HepG2 (cell line): ENCODE data around the gene LITAFD.

Experiments used
- JUN ChIP-seq: sonication (generic); formaldehyde crosslinking; IDR thresholded peaks from 2 replicates; pipeline ENCODE4 v1.4.0; 2020; ENCODE audit warnings: mild to moderate bottlenecking, missing genetic modification reagents
- SNAI1 ChIP-seq: sonication (generic); formaldehyde crosslinking; IDR thresholded peaks from 2 replicates; pipeline ENCODE4 v1.5.0; 2020; ENCODE audit warnings: mild to moderate bottlenecking, missing genetic modification reagents, borderline replicate concordance

DNA sequence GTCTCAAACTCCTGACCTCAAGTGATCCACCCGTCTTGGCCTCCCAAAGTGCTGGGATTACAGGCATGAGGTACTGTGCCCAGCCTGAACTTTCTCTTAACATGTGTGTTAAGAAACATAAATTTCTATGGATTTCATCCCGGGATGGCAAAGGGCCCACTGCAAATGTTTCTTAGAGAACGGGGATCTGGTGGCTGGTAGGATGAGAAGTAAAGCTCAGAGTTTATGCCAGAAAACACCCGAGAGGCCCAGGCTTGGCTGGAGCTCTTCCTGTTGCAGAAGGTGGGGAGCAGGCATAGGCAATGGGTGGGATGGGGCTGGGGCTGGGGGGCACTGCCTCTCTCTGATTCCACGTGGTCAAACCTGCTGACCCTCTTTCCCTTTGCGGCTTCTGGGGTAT is 7.8 kb upstream of the LITAFD start:
- no peak for TF ChIP-seq JUN (CRISPR knock-in tag)
- no peak for TF ChIP-seq SNAI1
